Large intestine (tissue), 3 donors: ENCODE results near the gene NR1H4. TPM values are rescaled to one million over a fixed set of nuclear protein-coding genes. Genes with fewer than 3 reads are reported as not detected.

Experiments used
- DNase-seq, 2 donors: peaks; one replicate each; pipeline versions ENCODE4 v3.0.0 to v3.0.0-alpha.2; 2013
- H3K27ac ChIP-seq: one replicate; pipeline ENCODE4 v1.5.1; 2013; ENCODE audit warnings: low read length
- H3K27me3 ChIP-seq: 2 replicates; pipeline ENCODE4 v1.6.1; 2013; ENCODE audit warnings: low read length; ENCODE audit not compliant: control insufficient read depth, insufficient read depth
- H3K36me3 ChIP-seq: 2 replicates; pipeline ENCODE4 v1.6.1; 2013; ENCODE audit warnings: low read length; ENCODE audit not compliant: control insufficient read depth, insufficient read depth
- H3K4me1 ChIP-seq: one replicate; pipeline ENCODE4 v1.6.1; 2013; ENCODE audit warnings: low read length; ENCODE audit not compliant: control insufficient read depth, insufficient read depth
- H3K4me3 ChIP-seq: one replicate; pipeline ENCODE4 v1.5.1; 2013; ENCODE audit warnings: low read length
- H3K9me3 ChIP-seq: one replicate; pipeline ENCODE4 v1.6.1; 2013; ENCODE audit warnings: mild to moderate bottlenecking, low read depth, low read length, moderate library complexity; ENCODE audit not compliant: control insufficient read depth
- WGBS: methylation state at CpG from one replicate; pipeline ENCODE4 v1.1.5; 2013; ENCODE audit warnings: low lambda C conversion rate; ENCODE audit not compliant: insufficient coverage; 5-methylcytosine and 5-hydroxymethylcytosine counted together
- polyA plus RNA-seq: library from polyadenylated mRNA; unstranded; fragments of 120-200 nt; gene quantifications from one replicate; pipeline ENCODE4 v1.2.1, GENCODE V29; 2013

NR1H4 gene
- polyA plus RNA-seq, 1 donor, result 76.9 TPM

- Histone ChIP-seq H3K9me3 (no peaks in the 10 kb centered on the region), H3K4me1 (no peaks in the 10 kb centered on the region), H3K27me3 (no peaks in the 10 kb centered on the region), H3K36me3 (peaks cover 5% of the 10 kb centered on the region), H3K27ac (no peak overlapping the region), H3K4me3 (no peak overlapping the region)
- DNase-seq, result no peak
- WGBS, result no CpG with 5 or more reads among the region's 4 CpGs
Measured at GRCh38 chr12:100610666-100611430, 137.2 kb downstream of the NR1H4 start.

GRCh38 chr12:100612606-100613005 is 138.9 kb downstream of the NR1H4 start:
- DNase-seq, result peak; percentile 12 to 40
- Histone ChIP-seq H3K4me1 (no peaks in the 10 kb centered on the region), H3K27ac (no peak overlapping the region), H3K27me3 (no peaks in the 10 kb centered on the region), H3K4me3 (no peak overlapping the region), H3K9me3 (no peaks in the 10 kb centered on the region), H3K36me3 (peaks cover 5% of the 10 kb centered on the region)
- WGBS, result no CpG with 5 or more reads among the region's 3 CpGs

Other genes starting within 250 kb of the NR1H4 start
- gene DEPDC4, start 206.8 kb upstream of the NR1H4 start, polyA plus RNA-seq, result 5.5 TPM
- gene SCYL2, start 206.7 kb upstream of the NR1H4 start, polyA plus RNA-seq, result 52.9 TPM
- 1.5 TPM for gene SLC17A8, start 116.8 kb upstream of the NR1H4 start, polyA plus RNA-seq
- gene GAS2L3, start 99.8 kb downstream of the NR1H4 start, polyA plus RNA-seq, result 34.0 TPM